PC-3 (cell line): ENCODE measurements around the gene SH3BGRL3.

Experiments
- CTCF ChIP-seq: fragments of 300-600 bp; sonication (generic); conservative IDR thresholded peaks from 2 replicates; pipeline ENCODE4 v1.5.1; 2017; ENCODE audit warnings: antibody characterized with exemption, low read depth, mild to moderate bottlenecking, low read length
- EZH2 ChIP-seq: fragments of 300-600 bp; sonication (generic); IDR thresholded peaks from one replicate; pipeline ENCODE4 v1.6.1; 2017; ENCODE audit warnings: antibody characterized with exemption, mild to moderate bottlenecking, low read length; ENCODE audit not compliant: unreplicated experiment
- EZH2phosphoT487 ChIP-seq: fragments of 300-600 bp; sonication (generic); IDR thresholded peaks from 2 replicates; pipeline ENCODE4 v1.6.1; 2018; ENCODE audit warnings: mild to moderate bottlenecking, antibody characterized with exemption, low read length, borderline replicate concordance

- peak; percentile 67 for TF ChIP-seq CTCF
- no peak for TF ChIP-seq EZH2phosphoT487
- TF ChIP-seq EZH2, result no peak
These were observed 4.9 kb downstream of the SH3BGRL3 start for GRCh38 chr1:26284597-26285347.
